ENCODE measurements around the gene PARP16. TPM values are rescaled to one million over a fixed set of nuclear protein-coding genes. Genes with fewer than 3 reads are reported as not detected.
"Not testable (repeated sequence)": the region's sequence is repeated elsewhere in the genome, so short reads cannot be mapped to it uniquely, and the experiment has no call there.

PARP16 gene
- total RNA-seq, 4 donors from 2014 or later, result 2.3 to 14.7 (median 6.5) TPM

DNA sequence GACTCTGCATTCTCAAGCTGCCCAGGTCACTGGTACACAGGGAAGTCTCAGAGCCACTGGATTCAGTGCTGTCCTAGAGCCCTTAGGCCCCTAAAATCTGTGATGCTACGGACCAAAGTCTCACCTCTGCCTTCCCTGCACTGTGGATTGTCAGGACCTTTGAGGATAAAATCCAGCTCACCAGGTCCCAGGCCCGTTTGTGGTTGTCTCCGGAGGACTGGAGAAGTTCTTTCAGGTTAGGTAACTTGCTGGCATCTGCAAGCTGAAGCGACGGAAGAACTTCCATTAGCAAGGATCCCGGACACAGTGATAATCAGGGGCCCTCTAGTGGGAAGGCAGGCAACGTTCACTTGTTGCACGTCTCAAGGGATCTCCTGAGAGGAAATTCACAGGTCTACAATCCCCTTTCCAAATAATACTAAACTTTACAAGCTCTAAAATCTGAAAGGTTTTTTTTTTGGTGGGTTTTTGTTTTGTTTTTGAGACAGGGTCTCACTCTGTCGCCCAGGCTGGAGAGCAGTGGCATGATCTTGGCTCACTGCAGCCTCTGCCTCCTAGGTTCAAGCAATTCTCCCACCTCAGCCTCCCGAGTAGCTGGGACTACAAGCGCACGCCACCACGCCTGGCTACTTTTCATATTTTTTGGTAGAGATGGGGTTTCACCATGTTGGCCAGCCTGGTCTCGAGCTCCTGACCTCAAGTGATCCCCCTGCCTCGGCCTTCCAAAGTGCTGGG, 15.7 kb downstream of the PARP16 start:
- H3K36me3 ChIP-seq, H3K9me3 ChIP-seq, H3K4me1 ChIP-seq, H3K27me3 ChIP-seq, H3K4me3 ChIP-seq: not testable (repeated sequence)
- peak overlapping the region; percentile 70 to 78 for H3K27ac ChIP-seq
- intact Hi-C loops (cut with DNase I; ENCODE audit: low total_unique reads), result loop anchor here (5.0 kb wide), 1 partner anchor 84 kb away; the partner anchor contains the start of gene CLPX
- TF ChIP-seq, protein P1, sequence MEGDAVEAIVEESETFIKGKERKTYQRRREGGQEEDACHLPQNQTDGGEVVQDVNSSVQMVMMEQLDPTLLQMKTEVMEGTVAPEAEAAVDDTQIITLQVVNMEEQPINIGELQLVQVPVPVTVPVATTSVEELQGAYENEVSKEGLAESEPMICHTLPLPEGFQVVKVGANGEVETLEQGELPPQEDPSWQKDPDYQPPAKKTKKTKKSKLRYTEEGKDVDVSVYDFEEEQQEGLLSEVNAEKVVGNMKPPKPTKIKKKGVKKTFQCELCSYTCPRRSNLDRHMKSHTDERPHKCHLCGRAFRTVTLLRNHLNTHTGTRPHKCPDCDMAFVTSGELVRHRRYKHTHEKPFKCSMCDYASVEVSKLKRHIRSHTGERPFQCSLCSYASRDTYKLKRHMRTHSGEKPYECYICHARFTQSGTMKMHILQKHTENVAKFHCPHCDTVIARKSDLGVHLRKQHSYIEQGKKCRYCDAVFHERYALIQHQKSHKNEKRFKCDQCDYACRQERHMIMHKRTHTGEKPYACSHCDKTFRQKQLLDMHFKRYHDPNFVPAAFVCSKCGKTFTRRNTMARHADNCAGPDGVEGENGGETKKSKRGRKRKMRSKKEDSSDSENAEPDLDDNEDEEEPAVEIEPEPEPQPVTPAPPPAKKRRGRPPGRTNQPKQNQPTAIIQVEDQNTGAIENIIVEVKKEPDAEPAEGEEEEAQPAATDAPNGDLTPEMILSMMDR (IDR thresholded peaks at IDR 0.05), result peak; percentile 81 to 91 (median 84)
- DNase-seq, result peak; percentile 77 to 88

DNA sequence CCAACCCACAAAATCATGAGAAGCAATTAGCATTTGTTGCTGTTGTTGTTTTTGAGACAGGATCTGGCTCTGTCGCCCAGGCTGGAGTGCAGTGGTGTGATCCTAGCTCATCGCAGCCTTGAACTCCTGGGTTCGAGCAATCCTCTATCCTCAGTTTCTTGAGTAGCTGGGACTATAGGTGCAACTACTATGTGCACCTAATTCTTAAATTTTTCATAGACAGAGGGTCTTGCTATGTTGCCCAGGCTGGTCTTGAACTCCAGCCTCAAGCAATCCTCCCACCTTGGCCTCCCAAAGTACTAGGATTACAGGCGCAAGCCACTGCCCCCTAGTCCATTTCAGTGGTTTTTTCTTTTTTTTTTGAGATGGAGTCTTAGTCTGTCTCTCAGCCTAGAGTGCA, 18.3 kb downstream of the PARP16 start:
- Histone ChIP-seq H3K27ac (no peak overlapping the region), H3K4me1 (peaks cover 0 to 4% of the 10 kb centered on the region in 2 donors), H3K4me3 (no peak overlapping the region), H3K36me3 (no peaks in the 10 kb centered on the region), H3K27me3 (no peaks in the 10 kb centered on the region), H3K9me3 (no peaks in the 10 kb centered on the region)
- intact Hi-C loops (cut with DNase I; ENCODE audit: low total_unique reads), result no loop called here
- no peak for DNase-seq
- TF ChIP-seq, protein P1 (IDR thresholded peaks at IDR 0.05), result no peak
- TF ChIP-seq POLR2A (IDR thresholded peaks at IDR 0.05), result no peak

DNA sequence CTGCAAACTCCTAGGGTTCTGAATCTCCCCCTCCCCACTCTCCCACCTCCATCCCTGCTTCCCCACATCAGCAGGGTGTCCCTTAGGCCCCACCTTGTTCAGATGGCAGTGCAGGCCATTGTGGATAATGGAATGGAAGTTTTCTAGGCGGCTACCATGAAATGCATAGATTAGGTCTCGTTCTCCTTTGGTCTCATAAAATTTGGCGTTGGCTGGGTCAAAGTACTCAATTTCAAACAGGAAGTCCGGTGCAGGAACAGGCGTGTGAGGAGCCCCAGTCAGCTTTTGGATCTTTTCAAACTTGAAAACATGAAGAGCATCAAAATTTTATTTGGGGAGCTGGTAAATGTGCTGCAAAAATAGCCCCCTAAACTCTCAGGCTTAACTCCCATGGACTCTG, 20.2 kb downstream of the PARP16 start:
- intact Hi-C loops (cut with DNase I; ENCODE audit: low total_unique reads), result no loop called here
- H3K27me3 ChIP-seq, result no peaks in the 10 kb centered on the region
- H3K27ac ChIP-seq, result no peak overlapping the region
- H3K9me3 ChIP-seq, result no peaks in the 10 kb centered on the region
- H3K4me1 ChIP-seq, result peaks cover 0 to 4% of the 10 kb centered on the region in 2 donors
- H3K4me3 ChIP-seq, result no peak overlapping the region
- no peak for DNase-seq
- TF ChIP-seq, protein P1 (IDR thresholded peaks at IDR 0.05), result no peak
- no peak for TF ChIP-seq POLR2A (IDR thresholded peaks at IDR 0.05)
- no peaks in the 10 kb centered on the region for H3K36me3 ChIP-seq

DNA sequence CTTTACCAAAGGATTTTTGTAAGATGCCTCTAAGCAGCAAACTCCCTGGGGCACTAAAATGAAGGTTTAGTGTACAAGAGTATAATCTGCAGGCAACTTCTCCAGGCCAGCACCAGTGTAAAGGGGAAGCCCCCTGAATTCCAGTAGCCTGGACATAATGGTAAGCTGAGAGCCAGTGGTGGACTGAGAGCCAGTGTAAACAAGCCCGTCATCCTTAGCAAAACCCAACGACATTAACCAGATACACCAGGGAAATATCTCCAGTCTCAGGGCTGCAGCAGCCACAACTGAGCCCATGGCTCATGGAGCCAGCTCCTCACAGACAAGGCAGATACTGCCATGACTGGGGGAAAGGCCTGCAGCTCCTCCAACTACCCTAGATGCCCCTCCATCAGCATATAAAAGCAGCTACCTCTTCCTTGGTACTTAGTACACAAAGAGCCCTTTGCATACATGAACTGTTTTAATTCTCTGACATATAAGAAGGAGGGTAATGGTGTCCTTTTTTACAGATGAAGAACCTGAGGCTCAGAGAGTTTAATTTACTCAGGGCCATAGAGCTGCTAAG, 21.7 kb downstream of the PARP16 start:
- no peak for DNase-seq
- intact Hi-C loops (cut with DNase I; ENCODE audit: low total_unique reads), result no loop called here
- H3K9me3 ChIP-seq, result no peaks in the 10 kb centered on the region
- TF ChIP-seq POLR2A (IDR thresholded peaks at IDR 0.05), result no peak
- TF ChIP-seq, protein P1 (IDR thresholded peaks at IDR 0.05), result no peak
- no peaks in the 10 kb centered on the region for H3K36me3 ChIP-seq
- no peak overlapping the region for H3K4me3 ChIP-seq
- H3K27me3 ChIP-seq, result no peaks in the 10 kb centered on the region
- peaks cover 6 to 11% of the 10 kb centered on the region in 2 donors for H3K4me1 ChIP-seq
- peak overlapping the region; percentile 22 to 34 for H3K27ac ChIP-seq

DNA sequence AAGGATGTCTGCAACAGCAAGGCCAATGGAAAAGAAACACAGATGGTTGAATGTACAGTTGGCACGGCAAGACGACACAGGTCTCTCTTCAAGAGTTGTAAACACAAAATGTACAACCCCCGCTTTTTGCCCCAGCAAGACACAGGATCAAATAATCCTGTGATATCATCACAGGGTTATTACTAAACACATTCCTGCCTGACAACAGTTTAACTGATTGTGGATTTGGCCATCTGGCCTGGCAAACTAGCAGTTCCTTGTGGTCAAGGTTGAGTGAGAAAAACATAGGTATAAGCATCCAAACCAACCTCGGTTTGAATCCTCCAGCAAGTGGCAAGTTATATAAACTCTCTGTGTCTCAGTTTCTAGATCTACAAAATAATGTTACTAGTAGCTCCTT, 23.4 kb downstream of the PARP16 start:
- Histone ChIP-seq H3K27me3 (no peaks in the 10 kb centered on the region), H3K9me3 (no peaks in the 10 kb centered on the region), H3K4me1 (peaks cover 12 to 14% of the 10 kb centered on the region in 2 donors), H3K36me3 (no peaks in the 10 kb centered on the region), H3K4me3 (no peak overlapping the region), H3K27ac (peak overlapping the region; percentile 14 to 95)
- no peak for DNase-seq
- intact Hi-C loops (cut with DNase I; ENCODE audit: low total_unique reads), result no loop called here
- TF ChIP-seq, protein P1 (IDR thresholded peaks at IDR 0.05), result no peak

Measured in uterus (tissue), 4 donors.